ENCODE measurements around the gene NIFK. TPM values are rescaled to one million over a fixed set of nuclear protein-coding genes. Genes with fewer than 3 reads are reported as not detected.

NIFK gene
- polyA plus RNA-seq, result 10 to 100 TPM; 21.9 to 36.8 (median 33.2) TPM

DNA sequence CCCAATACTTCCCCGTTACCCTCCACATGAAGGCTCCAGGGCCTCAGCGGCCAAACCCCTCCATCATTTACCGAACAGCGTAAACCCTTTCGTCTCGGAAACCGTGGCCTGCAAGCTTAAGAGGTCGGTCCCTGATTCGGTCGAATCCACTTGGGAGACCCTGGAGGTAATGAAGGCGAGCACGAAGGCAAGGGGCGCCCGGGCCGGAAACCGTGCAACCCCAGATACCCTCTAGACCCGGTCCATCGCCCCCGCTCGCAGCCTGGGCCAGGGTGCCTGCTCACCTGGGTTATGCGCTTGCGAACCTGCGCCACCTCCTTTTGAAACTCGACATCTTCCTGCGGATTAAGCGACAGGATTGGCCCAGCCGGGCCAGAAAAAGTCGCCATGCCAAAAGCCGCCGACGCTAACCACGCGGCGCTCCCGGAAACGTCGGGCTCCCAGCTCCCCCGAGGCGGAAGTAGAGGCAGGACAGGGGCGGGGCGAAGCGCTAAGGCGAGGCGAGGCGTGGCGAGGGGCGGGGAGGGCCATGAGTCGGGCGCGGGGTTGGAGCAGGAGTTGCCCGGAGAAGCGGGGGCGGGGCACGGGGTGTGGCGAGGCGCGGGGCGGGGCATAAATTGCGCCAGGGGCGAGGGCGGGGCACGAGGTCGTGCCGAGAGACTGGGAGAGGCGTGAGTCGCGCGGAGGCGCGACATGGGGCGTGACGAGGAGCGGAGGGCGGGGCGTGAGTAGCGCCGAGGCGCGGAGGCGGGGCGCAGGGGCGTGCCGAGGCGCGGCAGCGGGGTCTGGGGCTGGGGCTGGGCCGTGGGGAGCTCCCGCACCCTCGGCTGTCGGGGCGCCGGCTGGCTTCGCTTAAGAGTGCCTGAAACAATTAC, at the start of gene NIFK:
TSS of gene NIFK (minus strand) at position 414 of the 875 bp plus-strand sequence. CDS start at position 389, 25 bp downstream.
- 1% methylated on average over 78 to 93 of the region's 93 CpGs for WGBS, 3 donors
- no peak within 1 kb of the TSS for H3K27ac ChIP-seq (ENCODE audit: low read depth, low read length)

DNA sequence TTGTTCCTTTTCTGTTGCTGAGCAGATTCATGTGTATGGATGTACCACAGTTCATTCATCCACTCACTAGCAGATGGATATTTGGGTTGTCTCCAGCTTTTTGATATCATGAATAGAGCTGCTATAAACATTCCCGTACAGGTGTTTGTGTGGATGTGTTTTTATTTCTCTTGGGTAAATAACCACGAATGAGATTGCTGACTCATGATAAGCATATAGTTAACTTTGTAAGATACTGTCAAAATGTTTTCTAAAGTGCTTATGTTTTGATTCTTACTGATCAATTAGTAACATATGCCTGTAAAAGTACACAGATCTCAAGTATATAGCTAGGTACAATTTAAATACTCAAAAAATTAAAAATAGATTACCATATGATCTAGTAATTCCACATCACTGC, 46.5 kb upstream of the NIFK start:
- 25 to 75% (median 65%) methylated on average over 2 of the region's 2 CpGs for WGBS, 3 donors
- H3K27ac ChIP-seq (ENCODE audit: low read depth, low read length), result no peak overlapping the region

DNA sequence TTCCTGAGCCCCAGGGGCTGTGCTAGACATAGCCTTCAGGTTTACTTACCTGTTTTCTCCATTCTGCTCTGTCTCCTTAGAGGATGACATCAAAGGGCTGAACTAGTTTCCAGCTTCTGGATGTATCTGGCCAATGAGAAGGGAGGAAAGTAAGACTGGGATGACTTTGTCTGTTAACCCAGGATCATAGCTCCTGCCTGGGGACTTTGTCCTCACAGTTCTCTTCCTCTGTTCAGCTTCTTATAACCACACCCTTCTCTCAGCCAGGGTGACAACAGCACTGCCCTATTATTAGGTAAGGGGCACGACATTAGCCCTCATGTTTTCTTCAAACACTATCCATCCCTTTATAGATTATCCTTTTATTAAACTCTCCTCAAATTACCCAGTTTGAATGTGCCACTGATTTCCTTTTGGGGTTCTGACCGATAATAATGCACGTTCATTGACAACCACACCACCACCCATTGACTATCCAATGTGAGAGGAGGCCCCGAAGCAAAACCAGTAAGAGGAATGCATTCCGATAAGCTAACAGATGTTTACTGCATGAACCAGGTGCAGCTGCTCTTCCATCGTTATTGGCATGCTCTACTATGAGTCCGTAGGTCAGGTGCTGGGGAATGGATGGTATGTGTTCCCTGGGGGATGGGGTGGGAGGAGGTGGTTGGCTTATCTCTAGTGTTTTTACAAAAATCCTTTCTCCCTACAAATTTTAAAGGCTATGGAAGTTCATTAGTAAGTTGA, 42.2 kb upstream of the NIFK start:
- no peak overlapping the region for H3K27ac ChIP-seq (ENCODE audit: low read depth, low read length)
- WGBS, 3 donors, result 52 to 76% (median 68%) methylated on average over 7 of the region's 7 CpGs

DNA sequence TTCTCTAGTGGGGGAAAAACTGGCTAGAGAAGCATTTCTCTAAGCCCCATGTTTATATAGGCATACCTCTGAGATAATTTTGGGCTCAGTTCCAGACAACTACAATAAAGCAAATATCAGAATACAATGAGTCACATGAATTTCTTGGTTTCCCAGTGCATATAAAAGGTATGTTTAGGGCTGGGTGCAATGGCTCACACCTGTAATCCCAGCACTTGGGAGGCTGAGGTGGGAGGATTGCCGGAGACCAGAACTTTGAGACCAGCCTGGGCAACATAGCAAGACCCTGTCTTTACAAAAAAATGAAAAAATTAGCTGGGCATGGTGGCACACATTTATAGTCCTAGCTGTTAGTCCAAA, 41.0 kb upstream of the NIFK start:
- H3K27ac ChIP-seq (ENCODE audit: low read depth, low read length), result no peak overlapping the region
- WGBS, 3 donors, result 88 to 96% (median 92%) methylated on average over 1 of the region's 1 CpG

DNA sequence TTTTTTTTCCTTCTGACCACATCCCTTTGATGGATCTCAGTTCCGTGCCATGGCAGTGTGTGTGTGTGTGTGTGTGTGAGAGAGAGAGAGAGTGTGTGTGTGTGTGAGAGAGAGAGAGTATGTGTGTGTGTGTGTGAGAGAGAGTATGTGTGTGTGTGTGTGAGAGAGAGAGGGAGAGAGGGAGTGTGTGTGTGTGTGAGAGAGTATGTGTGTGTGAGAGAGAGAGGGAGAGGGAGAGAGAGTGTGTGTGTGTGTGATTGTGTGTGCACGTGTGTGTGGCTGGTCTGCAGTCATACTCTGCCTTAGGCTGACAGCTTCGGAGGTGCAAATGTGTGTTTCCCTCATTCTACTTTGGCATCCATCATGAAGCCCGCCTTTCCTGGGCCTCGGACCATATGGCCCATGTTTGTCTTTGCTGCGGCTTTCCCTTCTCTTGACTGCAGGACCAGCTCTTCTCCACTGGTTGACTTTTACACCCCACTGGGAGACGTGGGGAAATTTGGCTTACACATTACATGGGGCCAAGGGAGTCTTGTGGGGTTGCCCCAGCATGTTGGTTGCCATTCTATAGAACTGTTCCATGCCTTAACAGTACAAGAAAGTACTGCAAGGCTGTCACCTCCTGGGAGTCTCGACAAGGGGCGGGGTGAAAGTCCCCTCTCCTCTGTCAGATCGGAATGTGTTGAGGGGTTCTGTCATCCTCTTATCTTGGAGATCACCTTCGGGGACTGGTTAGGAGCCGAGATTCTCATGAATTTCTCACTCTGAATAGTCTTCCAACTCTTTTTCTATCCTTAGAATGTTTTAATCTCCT, 40.4 kb upstream of the NIFK start:
- WGBS, 3 donors, result 41 to 70% (median 70%) methylated on average over 12 of the region's 12 CpGs
- H3K27ac ChIP-seq (ENCODE audit: low read depth, low read length), result no peak overlapping the region

DNA sequence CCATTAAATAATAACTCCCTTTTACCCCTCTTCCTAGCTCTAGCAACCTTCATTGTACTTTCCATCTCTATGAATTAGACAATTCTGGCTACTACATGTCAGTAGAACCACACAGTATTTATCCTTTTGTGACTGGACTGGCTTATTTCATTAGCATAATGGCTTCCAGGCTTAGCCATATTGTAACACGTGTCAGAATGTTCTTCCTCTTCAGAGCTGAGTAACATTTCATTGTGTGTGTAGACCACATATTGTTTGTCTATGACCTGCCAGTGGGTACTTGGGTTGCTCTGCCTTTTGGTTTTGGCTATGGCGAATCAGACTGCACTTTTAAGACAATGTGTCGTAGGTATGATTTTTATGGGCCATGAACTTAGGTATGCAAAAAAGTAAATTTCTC, 39.7 kb upstream of the NIFK start:
- no peak overlapping the region for H3K27ac ChIP-seq (ENCODE audit: low read depth, low read length)
- WGBS, 3 donors, result 77 to 85% (median 81%) methylated on average over 3 of the region's 3 CpGs

DNA sequence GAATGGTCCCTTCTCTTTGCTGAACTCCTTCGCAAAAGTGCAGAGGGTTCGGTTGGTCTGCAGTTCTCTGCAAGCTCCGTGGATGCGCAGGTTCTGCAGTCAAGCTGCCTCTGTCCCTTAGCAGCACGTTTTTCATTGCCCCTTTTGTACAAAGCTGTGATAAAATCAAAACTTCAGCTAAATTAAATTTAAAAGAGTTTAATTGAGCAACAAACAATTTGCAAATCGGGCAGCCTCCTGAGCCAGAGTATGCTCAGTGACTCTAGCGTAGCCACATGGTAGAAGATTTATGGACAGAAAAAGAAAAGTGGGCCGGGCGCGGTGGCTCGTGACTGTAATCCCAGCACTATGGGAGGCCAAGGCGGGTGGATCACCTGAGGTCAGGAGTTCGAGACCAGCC, 37.6 kb upstream of the NIFK start:
- 90 to 93% (median 91%) methylated on average over 13 of the region's 13 CpGs for WGBS, 3 donors
- H3K27ac ChIP-seq (ENCODE audit: low read depth, low read length), result no peak overlapping the region

DNA sequence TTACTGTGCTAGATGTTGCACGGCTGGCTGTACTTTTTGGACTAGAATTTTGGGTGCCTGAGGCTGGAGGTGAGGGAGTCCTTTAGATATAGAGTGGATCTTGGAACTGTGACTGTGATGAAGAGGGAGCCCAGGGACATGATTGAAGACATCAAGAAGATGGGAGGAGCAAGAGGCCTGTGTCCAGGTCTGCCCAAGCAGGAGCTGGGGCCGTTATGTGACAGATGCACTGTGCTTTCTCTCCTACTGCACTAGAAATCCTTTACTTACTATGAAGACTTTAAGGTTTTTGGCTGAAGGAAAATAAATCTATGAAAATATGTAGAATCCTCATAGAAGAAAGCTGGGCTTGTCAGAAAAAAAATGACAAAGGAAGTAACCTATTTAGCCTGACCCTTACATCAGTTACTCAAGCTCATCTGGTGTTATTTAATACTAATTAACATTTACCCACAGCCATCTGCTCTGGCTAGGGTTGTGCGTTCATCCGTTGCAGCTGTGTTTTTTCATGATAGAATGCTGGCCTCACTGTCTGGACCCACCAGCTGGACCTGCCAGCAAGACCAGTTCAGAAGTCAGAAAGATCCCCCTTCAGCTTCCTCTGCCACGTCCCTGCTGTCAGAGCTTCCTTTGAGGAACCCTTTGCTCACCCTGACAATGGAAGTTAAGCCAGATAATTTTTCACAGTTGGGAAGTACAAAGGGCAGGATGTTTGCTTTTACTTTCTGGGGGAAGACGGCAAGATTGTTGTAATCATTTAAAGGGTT, 35.5 kb upstream of the NIFK start:
- WGBS, 3 donors, result 42 to 65% (median 47%) methylated on average over 6 of the region's 6 CpGs
- no peak overlapping the region for H3K27ac ChIP-seq (ENCODE audit: low read depth, low read length)

DNA sequence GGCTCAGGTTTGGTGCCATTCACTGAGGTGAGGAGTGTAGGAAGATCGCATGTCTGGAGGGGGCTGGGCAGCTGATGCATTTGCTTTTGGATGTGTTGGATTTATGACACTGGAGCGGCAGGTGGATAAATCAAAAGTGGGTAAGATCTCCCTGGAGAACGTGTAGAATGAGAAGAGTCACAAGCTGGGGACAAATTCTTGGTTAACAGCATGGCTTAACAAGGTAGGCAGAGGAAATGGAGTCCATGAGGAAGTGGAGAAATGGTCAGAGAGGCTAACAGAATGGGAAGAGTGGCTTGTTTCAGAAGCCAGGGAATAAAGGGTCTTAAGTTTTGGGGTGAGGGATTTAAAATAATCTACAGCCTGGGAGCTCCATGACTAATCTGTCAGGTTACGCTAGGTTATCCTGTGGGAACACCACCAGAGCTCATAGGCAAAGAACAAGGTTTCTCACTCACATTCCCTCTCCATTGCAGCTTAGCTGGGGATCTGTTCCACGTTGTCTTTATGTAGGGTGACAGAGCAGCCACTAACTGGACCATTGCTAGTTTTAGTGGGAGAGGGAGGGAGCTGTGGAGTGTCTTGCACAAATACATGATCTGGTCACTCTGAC, 31.6 kb upstream of the NIFK start:
- no peak overlapping the region for H3K27ac ChIP-seq (ENCODE audit: low read depth, low read length)
- 80 to 89% (median 85%) methylated on average over 5 of the region's 5 CpGs for WGBS, 3 donors

DNA sequence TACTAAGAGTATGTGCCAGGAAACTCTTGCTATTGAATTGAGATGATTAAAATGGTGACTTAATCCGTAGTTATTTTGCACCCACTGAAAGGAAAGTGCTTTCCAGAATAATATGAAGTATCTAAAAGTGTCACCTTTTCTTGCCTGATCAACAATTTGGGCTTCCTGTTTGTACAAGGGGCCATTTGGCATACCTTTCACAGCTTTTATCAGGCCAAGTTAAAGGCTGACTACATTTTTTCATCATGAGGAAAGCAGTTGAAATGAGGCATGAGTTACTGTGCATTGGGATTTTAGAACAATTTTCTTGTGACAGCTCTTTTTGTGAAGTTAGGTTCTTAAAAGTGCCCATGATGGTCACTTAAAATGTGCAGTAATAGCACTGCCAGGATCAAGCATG, 29.9 kb upstream of the NIFK start:
- H3K27ac ChIP-seq (ENCODE audit: low read depth, low read length), result no peak overlapping the region
- 41 to 86% (median 67%) methylated on average over 1 of the region's 1 CpG for WGBS, 3 donors

DNA sequence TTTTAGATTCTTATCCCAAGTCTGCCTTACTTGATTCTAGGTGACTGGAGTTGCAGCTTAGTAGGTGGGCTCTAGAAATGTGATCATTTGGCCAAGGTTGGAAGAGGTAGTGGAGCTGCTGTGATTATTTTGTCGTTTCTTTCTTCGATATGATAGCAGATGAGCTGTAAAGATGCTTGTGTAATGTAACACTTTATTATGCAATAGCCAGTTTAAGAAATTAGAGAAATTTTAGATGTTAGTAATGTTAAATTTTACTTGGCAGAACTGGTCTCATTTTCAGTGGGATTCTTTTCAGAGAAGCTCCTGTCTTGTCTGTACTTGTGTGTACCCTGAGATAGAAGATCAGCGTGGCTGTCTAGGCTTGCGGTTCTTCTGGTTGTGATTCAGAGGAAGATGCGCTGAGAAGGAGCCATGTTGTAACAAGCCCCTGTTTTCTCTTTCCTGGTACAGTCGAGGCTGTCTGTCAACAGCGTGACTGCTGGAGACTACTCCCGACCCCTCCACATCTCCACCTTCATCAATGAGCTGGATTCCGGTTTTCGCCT, 28.1 kb upstream of the NIFK start:
- 86 to 90% (median 86%) methylated on average over 10 of the region's 10 CpGs for WGBS, 3 donors

DNA sequence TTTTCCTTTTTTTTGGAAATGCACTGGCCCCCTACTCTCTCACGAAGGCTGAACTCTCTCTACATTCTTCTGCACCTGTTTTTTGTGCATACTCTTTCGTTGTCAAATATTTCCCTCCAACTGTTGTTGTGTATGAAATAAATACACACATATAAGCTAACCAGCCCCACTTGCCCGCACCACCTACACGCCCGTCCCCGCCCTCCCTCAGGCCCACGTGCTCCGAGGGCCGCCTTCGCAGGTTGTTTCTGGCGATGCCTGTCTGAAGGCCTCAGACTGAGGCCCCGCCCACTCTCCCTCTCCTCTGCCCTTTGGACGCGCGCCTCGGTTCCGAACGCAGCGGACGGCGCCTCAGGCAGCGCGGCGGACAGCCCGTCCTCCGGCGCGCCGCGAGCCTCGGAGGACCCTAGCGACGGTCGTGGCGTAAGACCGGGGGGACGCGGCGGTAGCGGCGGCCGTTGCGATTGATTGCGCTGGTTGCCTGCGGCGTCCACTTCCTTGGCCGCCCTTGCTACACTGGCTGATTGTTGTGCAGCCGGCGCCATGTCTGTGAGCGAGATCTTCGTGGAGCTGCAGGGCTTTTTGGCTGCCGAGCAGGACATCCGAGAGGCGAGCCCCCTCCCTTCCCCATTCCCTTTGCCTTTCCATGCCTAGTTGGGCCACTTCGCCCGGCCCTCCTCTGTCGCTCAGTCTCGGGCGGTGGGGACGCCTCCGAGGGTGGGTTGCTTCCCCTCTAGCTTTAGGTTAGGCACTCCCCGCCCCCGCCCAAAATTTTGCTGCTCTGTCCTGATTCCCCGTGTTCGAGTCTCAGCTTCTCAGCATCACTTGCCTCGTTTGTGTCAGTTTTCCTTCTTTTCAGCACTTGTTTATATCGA, 18.8 kb upstream of the NIFK start, which contains the start of gene TSN:
TSS of gene TSN (plus strand) at position 415 of the 875 bp plus-strand sequence. CDS start at position 544, 129 bp downstream.
- H3K27ac ChIP-seq (ENCODE audit: low read depth, low read length), result no peak within 1 kb of the TSS
- WGBS, 3 donors, result 0 to 1% (median 0%) methylated on average over 58 to 67 of the region's 67 CpGs

More for the DNA sequence above, 28.1 kb upstream of the NIFK start:
- no peak overlapping the region for H3K27ac ChIP-seq (ENCODE audit: low read depth, low read length)

DNA sequence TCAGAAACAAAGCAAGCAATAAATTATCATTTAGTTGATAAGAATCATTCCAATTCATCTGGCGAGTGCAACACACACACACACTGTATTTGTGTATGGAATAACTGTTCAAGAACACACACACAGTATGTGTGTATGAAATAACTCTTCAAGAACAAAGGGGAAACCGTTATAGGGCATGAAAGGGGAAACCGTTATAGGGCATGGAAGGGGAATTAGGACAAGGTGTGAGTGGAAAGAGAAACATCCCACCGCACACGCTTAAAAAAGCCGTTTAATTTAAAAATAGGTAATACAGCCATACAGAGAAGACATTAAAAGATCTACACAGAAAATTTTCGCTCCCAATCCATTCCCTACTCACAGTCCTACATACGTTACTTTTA, 18.2 kb upstream of the NIFK start:
- WGBS, 3 donors, result 1 to 2% (median 1%) methylated on average over 8 of the region's 8 CpGs
- H3K27ac ChIP-seq (ENCODE audit: low read depth, low read length), result no peak overlapping the region

DNA sequence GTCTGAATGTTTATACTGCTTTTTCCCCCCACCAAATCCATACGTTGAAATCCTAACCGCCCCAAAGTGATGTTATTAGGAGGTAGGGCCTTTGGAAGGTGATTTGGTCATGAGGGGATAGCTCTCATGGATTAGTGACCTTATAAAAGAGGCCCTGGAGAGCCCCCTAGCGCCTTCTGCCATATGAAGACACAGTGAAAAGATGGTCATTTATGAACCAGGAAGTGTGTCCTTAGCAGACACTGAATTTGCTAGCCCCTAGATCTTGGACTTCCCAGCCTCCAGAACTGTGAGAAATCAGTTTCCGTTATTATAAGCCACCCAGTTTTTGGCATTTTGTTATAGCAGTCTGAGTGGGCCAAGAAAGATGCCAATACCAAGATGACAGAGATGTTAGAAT, 11.5 kb upstream of the NIFK start:
- H3K27ac ChIP-seq (ENCODE audit: low read depth, low read length), result no peak overlapping the region
- WGBS, 3 donors, result 59 to 70% (median 67%) methylated on average over 4 of the region's 4 CpGs

DNA sequence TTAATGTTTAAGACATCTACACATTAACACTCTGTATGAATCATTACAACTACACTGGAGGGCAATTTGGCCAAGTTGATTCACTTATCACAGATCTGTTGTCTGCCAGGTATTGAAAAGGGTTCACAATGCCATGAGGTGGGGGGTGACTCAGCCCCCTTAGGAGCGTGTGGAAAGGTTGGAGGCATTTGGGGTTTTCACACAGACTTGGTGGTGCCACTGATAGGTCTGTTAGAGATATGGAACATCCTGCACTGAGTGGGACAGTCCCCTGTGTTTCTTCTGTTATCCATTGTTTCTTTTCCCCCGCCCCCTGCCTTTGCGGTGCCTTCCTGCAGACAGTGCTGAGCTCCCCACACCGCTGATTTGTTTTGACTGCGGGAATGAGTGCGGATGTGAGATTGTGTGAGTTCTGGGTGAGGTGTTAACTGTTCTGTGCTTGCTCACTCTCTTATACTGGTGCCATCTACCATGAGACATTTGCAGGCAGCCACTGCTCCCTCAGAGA, 9.4 kb upstream of the NIFK start:
- WGBS, 3 donors, result 40 to 78% (median 73%) methylated on average over 6 of the region's 6 CpGs
- no peak overlapping the region for H3K27ac ChIP-seq (ENCODE audit: low read depth, low read length)

DNA sequence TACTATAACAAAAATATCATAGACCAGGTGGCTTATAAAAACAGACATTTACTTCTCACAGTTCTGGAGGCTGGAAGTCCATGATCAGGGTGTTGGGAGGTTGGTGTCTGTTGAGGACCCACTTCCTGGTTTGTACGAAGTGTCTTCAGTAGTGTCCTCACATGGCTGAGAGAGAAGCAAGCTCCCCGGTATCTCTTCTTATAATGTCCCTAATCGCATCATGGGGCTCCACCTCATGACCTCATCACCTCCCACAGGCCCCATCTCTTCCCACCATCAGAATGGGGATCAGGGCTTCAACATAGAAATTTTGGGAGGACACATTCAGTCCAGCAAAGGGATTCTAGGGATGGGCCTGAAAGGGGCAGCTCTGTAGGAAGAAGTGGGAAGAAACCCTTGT, 4.8 kb upstream of the NIFK start:
- 82 to 93% (median 88%) methylated on average over 3 of the region's 3 CpGs for WGBS, 3 donors

More for the DNA sequence above, 4.8 kb upstream of the NIFK start:
- no peak overlapping the region for H3K27ac ChIP-seq (ENCODE audit: low read depth, low read length)

All from adipose tissue (tissue), 3 donors.